Inflammatory macrophage treated with lipopolysaccharide for 4 hours (primary cell): ENCODE data around the gene COPG1.
"Not testable (repeated sequence)": the region's sequence is repeated elsewhere in the genome, so short reads cannot be mapped to it uniquely, and the experiment has no call there.

Experiments used
- DNase-seq: peaks from one replicate; pipeline ENCODE4 v3.0.0-alpha.2; 2020

COPG1 gene

DNA sequence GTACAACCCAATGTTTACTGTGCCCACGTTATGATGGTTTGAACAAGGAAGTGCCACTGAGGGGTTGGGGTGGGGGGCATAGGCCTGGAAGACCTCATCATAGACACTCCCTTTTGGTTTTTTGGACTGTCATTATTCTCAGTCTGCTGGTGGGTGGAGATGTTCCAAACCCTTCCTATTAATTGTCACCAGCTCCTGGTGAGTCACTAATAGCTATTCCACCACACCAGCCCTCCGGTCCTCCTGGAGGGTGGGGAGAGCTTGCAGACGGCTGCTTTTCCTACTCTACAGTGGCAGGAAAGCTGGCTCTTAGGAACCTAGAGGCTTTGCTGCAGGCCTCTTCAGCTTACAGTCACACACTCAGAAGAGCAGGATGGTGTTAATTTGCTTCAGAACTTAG lies 9.0 kb upstream of the COPG1 start:
- peak; percentile 80 for DNase-seq

DNA sequence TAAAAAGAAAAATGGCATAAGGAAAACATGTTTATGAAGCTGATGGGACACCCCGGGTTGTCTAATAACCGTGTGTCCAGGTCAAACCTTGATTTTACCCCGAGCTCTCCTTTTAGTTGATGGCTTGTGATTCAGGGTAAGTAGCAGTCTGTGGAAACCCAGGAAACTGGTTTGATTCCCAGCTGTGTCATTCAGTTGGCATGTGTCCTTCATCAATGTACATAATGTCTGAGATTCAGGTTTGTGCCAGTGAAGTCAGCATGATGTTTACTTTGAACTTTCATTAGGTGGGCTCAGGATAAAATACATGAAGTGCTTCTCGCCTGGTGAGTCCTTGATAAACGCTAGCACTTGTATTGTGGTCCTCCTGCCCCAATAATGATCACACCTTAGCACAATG lies 4.3 kb upstream of the COPG1 start:
- no peak for DNase-seq

DNA sequence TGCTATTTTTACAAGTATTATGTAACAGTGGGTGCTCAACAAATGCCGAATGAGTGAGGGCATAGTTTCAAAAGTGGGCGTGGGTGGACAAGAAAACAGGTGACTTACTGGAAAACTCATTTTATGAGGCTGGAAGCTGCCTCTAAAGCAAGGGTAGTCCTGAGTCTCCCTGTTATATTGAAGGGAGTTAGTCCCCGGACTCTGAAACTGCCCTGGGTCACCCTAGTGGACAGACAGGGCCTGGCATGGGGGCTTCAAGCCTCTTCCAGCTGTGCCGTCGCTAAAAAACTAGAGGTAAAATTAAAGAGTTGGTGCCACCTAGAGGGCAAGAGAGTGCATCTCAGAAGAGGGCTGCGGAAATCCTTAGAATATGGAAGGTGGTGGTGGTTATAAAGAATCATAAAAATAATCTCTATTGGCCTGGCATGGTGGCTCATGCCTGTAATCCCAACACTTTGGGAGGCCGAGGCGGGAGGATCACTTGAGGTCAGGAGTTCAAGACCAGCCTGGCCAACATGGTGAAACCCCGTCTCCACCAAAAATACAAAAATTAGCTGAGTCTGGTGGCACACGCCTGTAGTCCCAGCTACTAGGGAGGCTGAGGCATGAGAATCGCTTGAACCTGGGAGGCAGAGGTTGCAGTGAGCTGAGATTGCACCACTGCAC lies 3.6 kb upstream of the COPG1 start:
- DNase-seq, result peak; percentile 93

DNA sequence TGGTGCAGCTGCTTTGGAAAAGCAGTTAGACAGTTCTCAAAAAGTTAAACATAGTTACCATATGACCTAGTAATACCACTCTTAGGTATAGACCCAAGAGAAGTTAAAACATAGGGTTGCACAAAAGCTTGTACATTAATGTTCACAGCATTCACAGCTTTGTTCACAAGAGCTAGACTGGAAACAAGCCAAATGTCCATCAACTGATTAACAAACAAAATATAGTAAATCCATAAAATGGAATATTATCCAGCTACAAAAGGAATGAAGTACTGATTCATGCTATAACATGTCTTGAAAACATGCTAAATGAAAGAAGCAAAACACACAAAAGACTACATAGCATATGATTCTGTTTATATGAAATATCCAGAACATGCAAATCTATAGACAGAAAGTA lies 2.8 kb upstream of the COPG1 start:
- DNase-seq, result no peak

DNA sequence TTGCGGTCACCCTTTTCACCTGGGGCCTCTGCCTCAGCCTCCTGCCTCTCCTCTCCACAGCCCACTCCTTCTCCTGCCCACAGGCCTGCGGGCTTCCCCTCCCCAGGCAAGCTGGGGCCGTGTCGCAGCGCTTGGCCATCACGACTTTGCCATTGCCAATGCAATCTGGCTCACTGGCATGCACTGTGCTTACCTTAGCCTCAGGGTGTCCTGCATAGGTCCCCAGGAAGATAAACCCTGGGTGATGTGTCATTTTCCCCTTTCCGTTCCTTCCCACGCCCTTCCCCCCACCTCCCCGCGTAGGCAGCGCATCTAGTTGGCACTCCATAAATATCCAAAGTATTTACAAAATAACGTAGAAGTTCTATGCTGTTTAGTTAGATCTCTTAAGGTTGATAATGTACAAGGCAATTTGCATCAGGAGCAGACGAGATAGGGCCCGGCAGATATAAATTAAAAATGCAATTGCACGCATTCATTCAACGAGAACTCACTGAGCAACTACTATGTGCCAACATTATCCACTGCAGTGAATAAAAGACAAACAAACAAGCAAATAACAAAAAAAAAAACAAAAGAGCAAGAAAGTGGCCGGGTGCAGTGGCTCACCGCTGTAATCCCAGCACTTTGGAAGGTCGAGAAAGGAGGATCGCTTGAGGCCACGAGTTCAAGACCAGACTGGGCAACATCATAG lies 973 bp upstream of the COPG1 start:
- DNase-seq, result no peak

DNA sequence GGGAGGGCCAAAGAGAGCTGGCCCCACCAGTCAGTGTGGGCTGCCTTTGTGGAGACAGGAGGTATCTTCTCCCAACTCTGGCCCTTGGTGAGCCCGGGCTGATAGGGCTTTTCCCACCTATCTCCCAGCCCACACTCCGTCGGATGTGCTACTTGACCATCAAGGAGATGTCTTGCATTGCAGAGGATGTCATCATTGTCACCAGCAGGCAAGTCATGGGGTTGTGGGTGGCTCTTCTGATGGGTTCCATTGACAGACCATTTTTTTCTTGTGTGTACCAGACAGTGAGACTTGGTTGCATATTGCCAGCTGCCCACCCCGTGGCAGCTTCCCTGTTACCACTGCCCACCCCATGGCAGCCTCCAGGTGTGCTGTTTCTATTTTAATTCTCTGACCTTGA lies 3.3 kb downstream of the COPG1 start:
- peak; percentile 66 for DNase-seq

DNA sequence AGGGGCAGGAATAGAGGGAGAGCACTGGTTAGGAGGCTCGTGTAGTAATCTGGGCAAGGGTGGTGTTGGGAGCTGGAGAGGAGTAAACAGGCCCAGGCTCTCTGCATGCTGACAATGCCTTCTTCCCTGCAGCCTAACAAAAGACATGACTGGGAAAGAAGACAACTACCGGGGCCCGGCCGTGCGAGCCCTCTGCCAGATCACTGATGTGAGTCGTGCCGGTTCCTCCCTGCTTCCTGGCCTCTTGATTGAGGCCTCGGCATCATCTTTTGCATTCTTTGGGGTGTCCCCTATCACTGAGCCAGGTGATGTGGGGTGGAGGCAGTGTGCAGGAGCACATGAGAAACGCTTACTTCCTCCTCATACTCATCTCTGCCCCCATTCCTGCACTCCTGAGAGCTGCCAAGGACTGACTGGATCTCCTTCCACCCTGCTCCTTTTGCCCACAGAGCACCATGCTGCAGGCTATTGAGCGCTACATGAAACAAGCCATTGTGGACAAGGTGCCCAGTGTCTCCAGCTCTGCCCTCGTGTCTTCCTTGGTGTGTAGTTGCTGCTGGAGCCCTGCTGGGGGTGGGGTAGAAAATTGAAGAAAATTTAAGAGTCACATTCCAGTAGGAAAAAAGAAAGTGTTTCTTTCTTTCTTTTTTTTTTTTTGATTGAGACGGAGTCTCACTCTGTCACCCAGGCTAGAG lies 5.3 kb downstream of the COPG1 start:
- no peak for DNase-seq

DNA sequence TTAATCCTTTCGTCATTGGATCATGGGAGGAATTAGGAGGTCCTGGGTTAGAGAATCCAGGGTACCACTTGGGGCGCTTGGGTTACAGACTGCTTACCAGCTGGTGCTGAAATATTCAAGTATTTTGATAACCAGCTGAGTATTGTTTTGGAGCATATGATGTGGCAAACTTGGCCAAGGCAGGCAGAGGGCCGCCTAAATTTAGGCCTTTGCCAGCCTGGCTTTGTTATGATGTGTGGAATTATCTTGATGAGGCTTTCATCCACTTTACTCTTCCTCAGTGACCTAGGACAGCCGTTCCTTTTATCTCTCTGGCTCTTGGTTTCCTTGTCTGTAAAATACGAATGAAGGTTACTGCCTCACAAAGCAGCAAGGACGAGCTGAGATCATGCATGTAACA lies 6.9 kb downstream of the COPG1 start:
- no peak for DNase-seq

DNA sequence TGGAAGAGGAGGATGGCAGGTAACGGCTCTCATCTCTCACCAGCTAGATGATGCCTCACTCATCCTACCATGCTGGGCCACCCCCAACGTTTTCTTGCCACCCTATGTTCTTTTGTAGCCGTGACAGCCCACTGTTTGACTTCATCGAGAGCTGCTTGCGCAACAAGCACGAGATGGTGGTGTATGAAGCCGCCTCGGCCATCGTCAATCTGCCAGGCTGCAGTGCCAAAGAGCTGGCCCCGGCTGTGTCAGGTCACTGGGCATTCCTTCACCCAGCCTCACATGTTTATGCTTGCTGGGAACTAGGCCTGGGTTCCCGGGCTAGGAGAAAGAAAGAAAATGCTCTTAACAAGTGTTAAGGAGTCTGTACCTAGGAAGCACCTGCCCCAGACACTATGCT lies 8.2 kb downstream of the COPG1 start:
- no peak for DNase-seq

DNA sequence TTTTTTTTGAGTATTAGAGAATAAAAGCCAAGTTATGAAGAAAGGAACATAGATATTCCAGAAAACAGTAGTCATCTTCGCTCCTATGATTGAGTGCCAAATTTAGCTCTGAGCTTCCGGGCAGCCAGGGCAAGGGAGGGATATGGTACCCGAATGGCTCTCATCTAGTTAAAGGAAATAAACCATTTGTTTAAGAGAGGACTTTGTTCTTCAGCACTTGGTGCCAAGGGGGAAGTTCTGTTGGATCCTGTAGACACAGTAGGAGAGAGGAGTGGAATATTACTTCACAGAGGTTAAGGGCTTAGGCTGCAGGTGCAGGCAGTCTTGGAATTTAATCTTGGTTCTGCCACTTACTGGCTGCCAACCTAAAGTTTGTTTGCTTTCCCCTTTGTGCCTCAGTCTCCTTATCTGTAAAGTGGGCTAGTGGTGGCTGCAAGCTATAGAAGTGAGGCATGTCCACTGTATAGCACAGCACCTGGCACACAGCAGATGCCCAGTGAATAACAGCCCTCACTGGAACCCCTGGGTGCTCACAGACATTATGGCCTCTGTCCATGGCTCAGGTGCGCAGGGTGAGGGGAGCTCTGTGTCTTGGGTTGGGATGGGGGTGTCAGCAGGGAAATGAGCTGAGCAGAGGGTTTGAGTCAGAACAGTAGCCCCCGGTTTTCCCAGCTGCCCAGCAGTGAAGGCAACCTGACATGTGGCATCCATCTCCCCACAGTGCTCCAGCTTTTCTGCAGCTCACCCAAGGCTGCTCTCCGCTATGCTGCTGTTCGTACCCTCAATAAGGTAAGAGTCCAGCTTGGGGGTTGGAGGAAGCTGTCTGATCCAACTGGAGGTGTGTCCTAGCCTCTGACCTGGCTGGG lies 10.4 kb downstream of the COPG1 start:
- DNase-seq, result no peak

DNA sequence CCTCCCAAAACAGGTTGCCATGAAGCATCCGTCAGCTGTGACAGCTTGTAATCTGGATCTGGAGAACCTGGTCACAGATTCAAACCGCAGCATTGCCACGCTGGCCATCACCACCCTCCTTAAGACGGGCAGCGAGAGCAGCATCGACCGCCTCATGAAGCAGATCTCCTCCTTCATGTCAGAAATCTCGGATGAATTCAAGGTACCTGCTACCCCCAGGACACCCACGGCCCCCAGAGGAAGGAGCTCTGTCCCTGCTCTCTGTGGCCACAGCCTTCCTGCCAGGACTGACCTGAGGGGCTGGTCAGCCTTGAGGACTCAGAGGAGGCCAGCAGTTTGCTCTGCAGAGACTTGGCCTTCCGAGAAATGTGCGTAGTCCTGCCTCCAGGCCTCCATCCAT lies 11.2 kb downstream of the COPG1 start:
- DNase-seq, result no peak

DNA sequence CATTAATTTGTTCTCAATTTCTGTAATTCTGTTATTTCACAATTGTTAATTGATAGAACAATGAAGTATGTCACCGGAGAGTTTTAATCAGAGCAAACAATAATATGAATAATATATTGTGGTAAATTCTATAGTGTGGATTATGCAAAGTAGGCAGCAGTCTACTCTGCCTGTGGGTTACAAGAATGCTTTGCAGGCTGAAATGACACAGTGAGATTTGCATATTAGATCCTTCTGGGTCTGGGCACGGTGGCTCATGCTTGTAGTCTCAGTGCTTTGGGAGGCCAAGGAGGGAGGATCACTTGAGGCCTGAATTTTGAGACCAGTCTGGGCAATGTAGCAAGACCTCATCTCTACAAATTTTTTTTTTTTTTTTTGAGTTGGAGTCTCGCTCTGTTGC lies 12.5 kb downstream of the COPG1 start:
- no peak for DNase-seq

DNA sequence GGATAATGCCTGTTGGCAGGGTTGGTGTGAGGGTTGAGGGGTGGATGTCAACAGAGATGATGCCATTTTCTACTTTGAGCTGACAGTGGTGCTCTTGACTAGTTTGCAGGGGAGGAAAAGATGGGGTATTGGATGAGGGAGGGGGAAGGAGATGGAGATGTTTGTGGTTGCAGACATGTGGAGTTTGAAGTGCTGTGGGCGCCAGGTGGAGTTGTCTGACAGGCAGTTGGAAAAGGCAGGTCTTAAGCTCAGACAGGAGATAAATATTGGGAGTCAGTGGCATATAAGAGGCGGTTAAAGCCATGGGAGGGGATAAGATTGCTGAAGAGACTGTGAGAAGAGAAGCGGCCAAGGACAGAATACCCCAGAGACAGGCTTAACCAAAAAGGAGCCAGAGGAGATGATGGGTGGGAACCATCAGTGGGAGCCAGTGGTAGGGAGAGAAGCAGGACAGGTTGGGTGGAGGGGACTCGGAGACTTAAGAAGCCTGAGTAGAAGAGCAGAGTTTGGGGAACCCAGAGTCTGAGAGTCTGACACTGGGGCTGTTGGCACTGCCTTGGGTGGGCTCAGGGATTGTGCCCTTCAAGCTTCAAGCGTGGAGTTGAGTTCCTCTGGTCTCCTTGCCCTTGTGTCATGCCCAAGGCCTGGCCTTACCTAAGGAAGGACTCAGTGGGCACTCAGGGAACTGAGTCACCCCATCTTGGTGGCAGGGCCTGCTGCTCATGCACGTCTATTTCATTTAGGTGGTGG lies 13.9 kb downstream of the COPG1 start:
- no peak for DNase-seq

DNA sequence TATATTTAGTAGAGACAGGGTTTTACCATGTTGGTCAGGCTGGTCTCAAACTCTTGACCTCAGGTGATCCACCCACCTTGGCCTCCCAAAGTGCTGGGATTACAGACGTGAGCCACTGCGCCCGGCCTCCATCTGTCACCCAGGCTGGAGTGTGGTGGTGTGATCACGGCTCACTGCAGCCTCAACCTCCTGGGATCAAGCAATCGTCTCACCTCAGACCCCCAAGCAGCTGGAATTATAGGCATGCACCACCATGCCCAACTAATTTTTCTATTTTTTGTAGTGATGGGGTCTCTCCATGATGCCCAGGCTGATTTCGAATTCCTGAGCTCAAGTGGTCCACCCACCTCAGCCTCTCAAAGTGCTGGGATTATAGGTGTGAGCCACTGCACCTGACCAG lies 15.6 kb downstream of the COPG1 start:
- DNase-seq, result not testable (repeated sequence)

DNA sequence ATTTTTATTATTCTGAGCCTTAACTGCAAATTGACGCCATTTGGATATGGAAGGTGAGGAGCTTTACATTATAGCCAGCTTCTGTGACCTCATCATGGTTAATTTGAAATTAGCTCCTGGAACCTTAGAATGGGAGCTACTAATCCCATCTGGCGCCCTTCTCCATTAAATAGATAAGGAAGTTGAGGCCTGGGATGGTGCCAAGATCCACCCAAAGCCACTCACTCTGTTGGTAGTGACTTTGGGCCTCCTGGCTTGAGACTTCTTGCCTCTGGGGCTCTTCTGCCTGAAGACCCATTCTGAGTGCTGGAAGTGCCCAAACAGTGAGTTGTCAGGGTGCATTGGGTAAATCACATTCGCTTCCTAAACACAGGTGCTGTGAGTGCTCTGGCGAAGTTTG lies 17.2 kb downstream of the COPG1 start:
- no peak for DNase-seq

DNA sequence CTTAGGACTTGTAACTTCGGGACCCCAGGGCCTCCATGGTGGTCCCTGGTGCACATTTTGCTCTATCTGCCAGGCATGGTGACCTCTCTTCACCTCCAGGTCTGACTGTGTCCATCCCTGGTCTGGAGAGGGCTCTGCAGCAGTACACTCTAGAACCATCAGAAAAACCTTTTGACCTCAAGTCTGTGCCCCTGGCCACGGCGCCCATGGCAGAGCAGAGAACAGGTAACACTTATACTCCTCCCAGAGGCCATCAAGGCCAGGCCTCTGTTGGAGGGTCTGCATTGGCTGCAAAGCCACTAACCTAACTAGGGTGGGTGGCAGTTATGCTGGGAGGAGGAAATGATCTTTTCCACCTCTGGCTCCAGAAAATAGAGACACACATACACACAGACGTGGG lies 19.0 kb downstream of the COPG1 start:
- DNase-seq, result no peak

DNA sequence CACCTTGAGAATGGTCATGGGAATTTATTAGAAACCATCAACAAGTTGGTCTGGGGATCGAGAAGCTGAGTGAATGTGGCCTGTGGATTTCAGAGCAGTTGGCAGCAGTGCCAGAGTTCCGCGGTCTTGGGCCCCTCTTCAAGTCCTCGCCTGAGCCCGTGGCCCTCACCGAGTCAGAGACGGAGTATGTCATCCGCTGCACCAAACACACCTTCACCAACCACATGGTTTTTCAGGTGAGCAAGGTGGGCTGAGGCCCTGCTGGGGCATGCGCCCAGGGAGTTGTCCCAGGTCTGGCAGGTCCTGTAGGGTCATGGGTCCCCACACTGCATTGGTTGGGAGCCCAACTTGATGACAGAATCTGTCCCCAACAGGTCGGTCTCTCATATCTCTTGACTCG lies 22.3 kb downstream of the COPG1 start:
- no peak for DNase-seq

DNA sequence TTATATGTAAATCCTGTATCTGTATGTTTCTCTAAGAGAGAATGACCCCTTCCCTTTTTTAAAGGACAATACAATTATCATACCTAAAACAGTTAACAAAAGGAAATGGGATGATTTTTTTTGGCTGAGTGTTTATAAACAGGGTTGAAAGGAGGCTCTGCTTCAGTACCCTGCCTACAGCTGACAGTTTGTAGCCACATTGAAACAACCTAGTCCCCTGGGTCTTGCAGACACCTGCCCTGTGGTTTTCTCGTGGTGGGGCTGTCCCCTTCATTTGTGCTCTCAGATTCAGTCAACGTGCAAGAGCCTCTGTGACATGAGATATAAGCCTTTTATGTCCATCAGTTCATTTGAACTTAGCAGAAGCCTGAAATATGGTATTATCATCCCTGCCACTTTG lies 27.0 kb downstream of the COPG1 start:
- no peak for DNase-seq

DNA sequence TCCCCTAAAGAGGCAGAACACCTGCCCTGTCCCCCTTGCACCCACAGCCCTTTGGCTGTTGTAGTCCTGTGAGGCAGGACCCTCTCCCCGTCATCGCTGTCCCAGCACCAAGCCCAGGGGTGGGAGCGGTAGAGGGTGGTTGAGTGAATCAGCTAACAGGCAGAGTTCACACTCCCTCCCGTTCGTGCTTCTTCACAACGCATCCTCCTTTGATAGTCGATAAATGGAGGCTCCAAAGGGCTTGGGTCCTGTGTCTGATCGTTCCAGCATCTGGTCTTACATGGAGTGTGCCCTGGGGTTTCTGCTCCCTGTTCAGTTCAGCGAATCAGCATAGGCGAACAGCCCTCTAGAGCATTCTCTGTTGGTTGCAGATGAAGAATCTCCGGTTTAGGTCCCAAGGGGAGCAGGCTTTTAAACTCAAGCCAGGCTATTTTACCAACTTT lies 28.4 kb downstream of the COPG1 start:
- no peak for DNase-seq

DNA sequence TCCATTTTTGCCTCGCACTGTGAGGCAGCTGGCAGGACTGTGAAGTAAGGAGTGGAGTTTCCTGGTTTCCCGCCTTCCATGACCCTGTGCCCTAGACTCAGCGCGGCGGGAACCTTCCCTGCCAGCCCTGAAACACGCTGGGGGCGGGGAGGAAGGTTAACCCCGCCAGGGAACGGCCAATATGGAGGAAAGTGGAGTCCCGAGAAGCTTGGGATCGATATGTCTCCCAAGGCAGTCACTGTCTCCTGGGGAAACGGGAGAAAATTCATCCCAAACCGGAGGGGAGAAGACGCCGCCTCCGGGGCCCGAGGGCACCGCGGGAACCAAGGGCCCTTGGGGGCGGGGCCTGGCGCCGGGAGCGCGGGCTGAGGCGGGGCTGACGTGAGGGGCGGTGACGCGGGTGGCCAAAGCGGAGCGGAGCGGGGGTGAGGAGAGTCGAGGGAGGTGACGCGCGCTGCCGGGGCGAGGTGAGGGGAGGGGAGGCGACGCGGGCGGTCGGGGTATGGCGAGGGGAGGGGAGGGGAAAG lies 29.1 kb downstream of the COPG1 start, which contains the start of gene HMCES:
TSS of gene HMCES (plus strand) at position 432 of the 527 bp plus-strand sequence. CDS start 863 bp downstream, outside the sequence.
- DNase-seq, result peak; percentile 87

DNA sequence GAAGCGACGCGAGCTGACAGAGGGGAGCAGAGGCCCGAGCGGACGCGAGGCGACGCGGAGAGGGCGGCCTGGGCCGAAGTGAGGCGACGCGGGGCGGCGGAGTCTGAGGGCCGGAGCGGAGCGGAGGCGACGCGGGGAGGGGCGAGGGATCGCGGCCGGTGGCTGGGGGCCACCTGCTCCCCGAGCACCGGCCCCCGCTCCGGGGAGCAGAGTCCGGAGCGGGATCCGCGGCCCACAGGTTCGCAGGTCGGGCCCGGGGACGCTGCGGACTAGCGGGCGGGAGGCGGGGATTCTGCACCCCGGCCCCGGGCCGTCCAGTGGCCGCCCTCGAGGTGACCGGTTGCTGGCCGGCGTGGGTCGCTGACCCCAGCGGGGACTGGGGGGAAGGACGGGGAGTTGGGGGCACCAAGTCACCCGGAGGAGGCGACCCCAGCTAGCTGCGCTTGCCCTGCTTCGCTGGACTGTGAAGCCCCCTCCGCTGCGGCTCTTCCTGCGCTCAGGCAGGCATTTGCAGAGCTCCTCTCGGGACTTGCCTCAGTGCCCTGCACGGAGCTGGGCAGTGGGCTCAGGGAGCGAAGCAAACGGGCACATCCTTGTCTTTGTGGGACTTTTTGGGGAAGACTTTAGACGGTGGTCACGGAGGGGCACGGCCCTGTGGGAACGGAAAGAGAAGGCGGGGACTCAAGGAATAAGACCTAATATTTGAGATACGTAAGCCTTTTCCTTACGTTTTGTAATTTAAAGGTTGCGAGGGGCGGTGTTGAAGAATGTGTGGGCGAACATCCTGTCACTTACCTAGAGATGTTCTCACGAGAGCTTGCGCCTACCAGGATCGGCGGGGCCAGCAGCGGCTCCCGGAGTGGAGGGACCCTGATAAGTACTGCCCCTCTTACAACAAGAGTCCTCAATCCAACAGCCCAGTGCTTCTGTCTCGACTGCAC lies 29.8 kb downstream of the COPG1 start:
- peak; percentile 52 for DNase-seq
